Measurements from ENCODE around the gene PPP2R5E. TPM values are rescaled to one million over a fixed set of nuclear protein-coding genes. Genes with fewer than 3 reads are reported as not detected.

Gene PPP2R5E
- total and polyA plus RNA-seq, 10 of the 15 experiments (the other 5 are each of a cell fraction or from before 2014, with no cell fraction given): 11.4 to 56.2 (median 22.7) TPM

GRCh38 chr14:63328787-63329737 is 214.1 kb downstream of the PPP2R5E start:
- Histone ChIP-seq H3K27me3 (replicated peaks in 1 of 2; ENCODE audit: control insufficient read depth in 2 of 2, insufficient read depth in 2 of 2, low read length in 1 of 2) (no peaks in the 10 kb centered on the region), H4K20me1 (ENCODE audit: control insufficient read depth, insufficient read depth) (no peaks in the 10 kb centered on the region), H2AFZ (ENCODE audit: control insufficient read depth, low read depth, low read length) (no peak overlapping the region), H3K9me3 (replicated peaks; ENCODE audit: control insufficient read depth, insufficient read depth, low read length) (no peaks in the 10 kb centered on the region), H3K27ac (ENCODE audit: control insufficient read depth, insufficient read depth) (no peak overlapping the region), H3K79me2 (ENCODE audit: control insufficient read depth, insufficient read depth, low read length) (no peaks in the 10 kb centered on the region), H3K9ac (ENCODE audit: control insufficient read depth, insufficient read depth, low read length) (no peak overlapping the region), H3K4me3 (no peak overlapping the region), H3K4me2 (ENCODE audit: control insufficient read depth, insufficient read depth) (no peak overlapping the region), H3K4me1 (ENCODE audit: control insufficient read depth, insufficient read depth, low read length) (no peaks in the 10 kb centered on the region), H3K36me3 (ENCODE audit: control insufficient read depth in 2 of 2, insufficient read depth in 2 of 2, low read length in 1 of 2) (no peaks in the 10 kb centered on the region)
- WGBS (ENCODE audit: insufficient coverage, insufficient replicate concordance, low lambda C conversion rate, missing lambda C conversion rate): 38% methylated on average over 6 of the region's 6 CpGs
- ChIA-PET CTCF (no interaction called here), SMC1A (ENCODE audit: uncharacterized antibody, unreplicated experiment) (no interaction called here), RAD21 (ENCODE audit: unreplicated experiment) (no interaction called here), POLR2A (no interaction called here)
- ATAC-seq: no peak
- in situ Hi-C loops (cut with MboI) (no loop called here), intact Hi-C loops (cut with micrococcal nuclease; ENCODE audit: unreplicated experiment) (no loop called here)
- no TSS peak for BruUV-seq (replicated peaks)
- DNase-seq (ENCODE audit: low read depth, low spot score): no peak
- FAIRE-seq: no peak
- TF ChIP-seq, protein P1, sequence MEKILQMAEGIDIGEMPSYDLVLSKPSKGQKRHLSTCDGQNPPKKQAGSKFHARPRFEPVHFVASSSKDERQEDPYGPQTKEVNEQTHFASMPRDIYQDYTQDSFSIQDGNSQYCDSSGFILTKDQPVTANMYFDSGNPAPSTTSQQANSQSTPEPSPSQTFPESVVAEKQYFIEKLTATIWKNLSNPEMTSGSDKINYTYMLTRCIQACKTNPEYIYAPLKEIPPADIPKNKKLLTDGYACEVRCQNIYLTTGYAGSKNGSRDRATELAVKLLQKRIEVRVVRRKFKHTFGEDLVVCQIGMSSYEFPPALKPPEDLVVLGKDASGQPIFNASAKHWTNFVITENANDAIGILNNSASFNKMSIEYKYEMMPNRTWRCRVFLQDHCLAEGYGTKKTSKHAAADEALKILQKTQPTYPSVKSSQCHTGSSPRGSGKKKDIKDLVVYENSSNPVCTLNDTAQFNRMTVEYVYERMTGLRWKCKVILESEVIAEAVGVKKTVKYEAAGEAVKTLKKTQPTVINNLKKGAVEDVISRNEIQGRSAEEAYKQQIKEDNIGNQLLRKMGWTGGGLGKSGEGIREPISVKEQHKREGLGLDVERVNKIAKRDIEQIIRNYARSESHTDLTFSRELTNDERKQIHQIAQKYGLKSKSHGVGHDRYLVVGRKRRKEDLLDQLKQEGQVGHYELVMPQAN (conservative IDR thresholded peaks at IDR 0.05): no peak
- TF ChIP-seq CBX5 (IDR thresholded peaks at IDR 0.05; ENCODE audit: low read depth): no peak

GRCh38 chr14:63326840-63327239 is 216.3 kb downstream of the PPP2R5E start:
- 58% methylated on average over 5 of the region's 5 CpGs for WGBS (ENCODE audit: insufficient coverage, insufficient replicate concordance, low lambda C conversion rate, missing lambda C conversion rate)
- ChIA-PET RAD21 (ENCODE audit: unreplicated experiment) (no interaction called here), POLR2A (interaction anchor here (0.5 to 0.7 kb wide), 2 partner anchors 12 to 24 kb away, joined by 4 to 5 read pairs; no protein-coding TSS in a partner anchor), SMC1A (ENCODE audit: uncharacterized antibody, unreplicated experiment) (no interaction called here), CTCF (no interaction called here)
- intact Hi-C loops (cut with micrococcal nuclease; ENCODE audit: unreplicated experiment): no loop called here
- TF ChIP-seq, protein P2, sequence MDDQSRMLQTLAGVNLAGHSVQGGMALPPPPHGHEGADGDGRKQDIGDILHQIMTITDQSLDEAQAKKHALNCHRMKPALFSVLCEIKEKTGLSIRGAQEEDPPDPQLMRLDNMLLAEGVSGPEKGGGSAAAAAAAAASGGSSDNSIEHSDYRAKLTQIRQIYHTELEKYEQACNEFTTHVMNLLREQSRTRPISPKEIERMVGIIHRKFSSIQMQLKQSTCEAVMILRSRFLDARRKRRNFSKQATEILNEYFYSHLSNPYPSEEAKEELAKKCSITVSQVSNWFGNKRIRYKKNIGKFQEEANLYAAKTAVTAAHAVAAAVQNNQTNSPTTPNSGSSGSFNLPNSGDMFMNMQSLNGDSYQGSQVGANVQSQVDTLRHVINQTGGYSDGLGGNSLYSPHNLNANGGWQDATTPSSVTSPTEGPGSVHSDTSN (IDR thresholded peaks at IDR 0.05; ENCODE audit: insufficient replicate concordance, low read depth, low read length): no peak
- TF ChIP-seq SPI1 (IDR thresholded peaks at IDR 0.05; ENCODE audit: borderline replicate concordance, insufficient read depth, low read depth, low read length) (no peak), ATF7 (IDR thresholded peaks at IDR 0.05; ENCODE audit: low read depth) (no peak)
- TF ChIP-seq, protein P3, sequence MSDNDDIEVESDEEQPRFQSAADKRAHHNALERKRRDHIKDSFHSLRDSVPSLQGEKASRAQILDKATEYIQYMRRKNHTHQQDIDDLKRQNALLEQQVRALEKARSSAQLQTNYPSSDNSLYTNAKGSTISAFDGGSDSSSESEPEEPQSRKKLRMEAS (IDR thresholded peaks at IDR 0.05; ENCODE audit: low read depth, low read length): no peak
- H3K27me3 ChIP-seq (replicated peaks in 1 of 2; ENCODE audit: control insufficient read depth in 2 of 2, insufficient read depth in 2 of 2, low read length in 1 of 2): no peaks in the 10 kb centered on the region
- no peak overlapping the region for H3K4me2 ChIP-seq (ENCODE audit: control insufficient read depth, insufficient read depth)
- H3K27ac ChIP-seq (ENCODE audit: control insufficient read depth, insufficient read depth): no peak overlapping the region
- H3K79me2 ChIP-seq (ENCODE audit: control insufficient read depth, insufficient read depth, low read length): no peaks in the 10 kb centered on the region
- no peak overlapping the region for H2AFZ ChIP-seq (ENCODE audit: control insufficient read depth, low read depth, low read length)
- no peak for ATAC-seq
- FAIRE-seq: no peak
- no peak overlapping the region for H3K9ac ChIP-seq (ENCODE audit: control insufficient read depth, insufficient read depth, low read length)
- no peaks in the 10 kb centered on the region for H3K9me3 ChIP-seq (replicated peaks; ENCODE audit: control insufficient read depth, insufficient read depth, low read length)
- DNase-seq (ENCODE audit: low read depth, low spot score): no peak
- in situ Hi-C loops (cut with MboI): no loop called here
- H4K20me1 ChIP-seq (ENCODE audit: control insufficient read depth, insufficient read depth): no peaks in the 10 kb centered on the region
- H3K36me3 ChIP-seq (ENCODE audit: control insufficient read depth in 2 of 2, insufficient read depth in 2 of 2, low read length in 1 of 2): no peaks in the 10 kb centered on the region
- H3K4me3 ChIP-seq: no peak overlapping the region
- no TSS peak for BruUV-seq (replicated peaks)
- no peaks in the 10 kb centered on the region for H3K4me1 ChIP-seq (ENCODE audit: control insufficient read depth, insufficient read depth, low read length)

Measured in GM12878 (cell line).